H1 (cell line): ENCODE data around the gene DNER.

Experiments
- CTCF ChIP-seq, 3 experiments: IDR thresholded peaks; 1 replicate in 2 of 3; 2 replicates in 1 of 3; pipeline versions ENCODE4 v1.5.1 to v1.6.1; 2011; ENCODE audit warnings: low read length in 3 of 3, mild to moderate bottlenecking in 3 of 3, inconsistent platforms in 2 of 3, low read depth in 1 of 3, moderate library complexity in 1 of 3; ENCODE audit not compliant: insufficient read depth in 1 of 3; ENCODE audit errors: control extremely low read depth in 1 of 3
- HDAC6 ChIP-seq: IDR thresholded peaks from one replicate; pipeline ENCODE4 v1.7.1; 2012; ENCODE audit warnings: low read depth, mild to moderate bottlenecking, inconsistent platforms, low read length, moderate library complexity
- JUN ChIP-seq: IDR thresholded peaks from 2 replicates; pipeline ENCODE4 v1.6.1; 2011; ENCODE audit warnings: low read depth, mild to moderate bottlenecking, improper control_type of control experiment, low read length
- POLR2A ChIP-seq, 2 experiments: IDR thresholded peaks; 1 replicate in 1 of 2; 2 replicates in 1 of 2; pipeline ENCODE4 v1.6.1; 2011; ENCODE audit warnings: low read depth in 2 of 2, low read length in 2 of 2, mild to moderate bottlenecking in 2 of 2; ENCODE audit errors: control extremely low read depth in 1 of 2
- POLR2AphosphoS5 ChIP-seq: IDR thresholded peaks from 2 replicates; pipeline ENCODE4 v1.6.1; 2011; ENCODE audit warnings: low read depth, low read length

- TF ChIP-seq HDAC6 (no peak), POLR2A (IDR thresholded peaks at IDR 0.05; ENCODE audit: control extremely low read depth in 1 of 2, low read depth in 2 of 2, low read length in 2 of 2) (no peak), JUN (no peak), CTCF (IDR thresholded peaks at IDR 0.05; ENCODE audit: control extremely low read depth in 1 of 3, insufficient read depth in 1 of 3, low read depth in 1 of 3, low read length in 3 of 3) (no peak), POLR2AphosphoS5 (no peak)
Observed at GRCh38 chr2:229405796-229406195, 308.6 kb downstream of the DNER start.
